Osteoblast (primary cell): ENCODE measurements around the gene OBI1. TPM values are rescaled to one million over a fixed set of nuclear protein-coding genes. Genes with fewer than 3 reads are reported as not detected.

Source experiments
- DNase-seq: peaks from one replicate; pipeline ENCODE4 v3.0.0; 2011; ENCODE audit warnings: low spot score, mixed read lengths; ENCODE audit not compliant: insufficient read length; ENCODE audit errors: missing footprints
- H2AFZ ChIP-seq: 2 replicates; pipeline ENCODE4 v1.6.0; 2011; ENCODE audit warnings: mild to moderate bottlenecking, low read length
- H3K27ac ChIP-seq: 2 replicates; pipeline ENCODE4 v1.5.1; 2011; ENCODE audit warnings: mild to moderate bottlenecking, low read depth, low read length, moderate library complexity
- H3K27me3 ChIP-seq: 2 replicates; pipeline ENCODE4 v1.6.0; 2012; ENCODE audit warnings: mild to moderate bottlenecking, control low read depth, inconsistent platforms, low read length, moderate library complexity; ENCODE audit not compliant: insufficient read depth
- H3K36me3 ChIP-seq: 2 replicates; pipeline ENCODE4 v1.5.1; 2011; ENCODE audit warnings: mild to moderate bottlenecking, low read length, control low read depth, moderate library complexity; ENCODE audit not compliant: insufficient read depth
- H3K4me1 ChIP-seq: 2 replicates; pipeline ENCODE4 v1.5.1; 2011; ENCODE audit warnings: mild to moderate bottlenecking, low read length, control low read depth, moderate library complexity; ENCODE audit not compliant: insufficient read depth
- H3K4me2 ChIP-seq: 2 replicates; pipeline ENCODE4 v1.6.0; 2011; ENCODE audit warnings: mild to moderate bottlenecking, low read length; ENCODE audit not compliant: insufficient read depth
- H3K4me3 ChIP-seq: fragments of 200-600 bp; sonication (generic); 3 replicates; pipeline ENCODE4 v1.5.1; 2012; ENCODE audit warnings: mild to moderate bottlenecking, low read length, inconsistent platforms; ENCODE audit not compliant: insufficient read depth
- H3K79me2 ChIP-seq: 2 replicates; pipeline ENCODE4 v1.6.0; 2012; ENCODE audit warnings: mild to moderate bottlenecking, low read length, control low read depth, inconsistent platforms; ENCODE audit not compliant: insufficient read depth
- H3K9me3 ChIP-seq: 2 replicates; pipeline ENCODE4 v1.5.1; 2011; ENCODE audit warnings: low read depth, low read length, control low read depth
- H4K20me1 ChIP-seq: 2 replicates; pipeline ENCODE4 v1.6.0; 2012; ENCODE audit warnings: mild to moderate bottlenecking, low read length, control low read depth; ENCODE audit not compliant: insufficient read depth
- total RNA-seq: library from RNA; depleted of rRNA; stranded (reverse); fragments of >200 nt; gene quantifications from 2 replicates; pipeline ENCODE4 v1.2.3, GENCODE V29; 2012
- TF ChIP-seq, protein P1 (sequence below): IDR thresholded peaks from 2 replicates; pipeline ENCODE4 v1.5.1; 2011; ENCODE audit warnings: mild to moderate bottlenecking, low read depth, low read length, moderate library complexity; ENCODE audit errors: extremely low read depth

Gene OBI1, protein sequence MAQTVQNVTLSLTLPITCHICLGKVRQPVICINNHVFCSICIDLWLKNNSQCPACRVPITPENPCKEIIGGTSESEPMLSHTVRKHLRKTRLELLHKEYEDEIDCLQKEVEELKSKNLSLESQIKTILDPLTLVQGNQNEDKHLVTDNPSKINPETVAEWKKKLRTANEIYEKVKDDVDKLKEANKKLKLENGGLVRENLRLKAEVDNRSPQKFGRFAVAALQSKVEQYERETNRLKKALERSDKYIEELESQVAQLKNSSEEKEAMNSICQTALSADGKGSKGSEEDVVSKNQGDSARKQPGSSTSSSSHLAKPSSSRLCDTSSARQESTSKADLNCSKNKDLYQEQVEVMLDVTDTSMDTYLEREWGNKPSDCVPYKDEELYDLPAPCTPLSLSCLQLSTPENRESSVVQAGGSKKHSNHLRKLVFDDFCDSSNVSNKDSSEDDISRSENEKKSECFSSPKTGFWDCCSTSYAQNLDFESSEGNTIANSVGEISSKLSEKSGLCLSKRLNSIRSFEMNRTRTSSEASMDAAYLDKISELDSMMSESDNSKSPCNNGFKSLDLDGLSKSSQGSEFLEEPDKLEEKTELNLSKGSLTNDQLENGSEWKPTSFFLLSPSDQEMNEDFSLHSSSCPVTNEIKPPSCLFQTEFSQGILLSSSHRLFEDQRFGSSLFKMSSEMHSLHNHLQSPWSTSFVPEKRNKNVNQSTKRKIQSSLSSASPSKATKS
- total RNA-seq = 12.7 TPM in 2 replicates

DNA sequence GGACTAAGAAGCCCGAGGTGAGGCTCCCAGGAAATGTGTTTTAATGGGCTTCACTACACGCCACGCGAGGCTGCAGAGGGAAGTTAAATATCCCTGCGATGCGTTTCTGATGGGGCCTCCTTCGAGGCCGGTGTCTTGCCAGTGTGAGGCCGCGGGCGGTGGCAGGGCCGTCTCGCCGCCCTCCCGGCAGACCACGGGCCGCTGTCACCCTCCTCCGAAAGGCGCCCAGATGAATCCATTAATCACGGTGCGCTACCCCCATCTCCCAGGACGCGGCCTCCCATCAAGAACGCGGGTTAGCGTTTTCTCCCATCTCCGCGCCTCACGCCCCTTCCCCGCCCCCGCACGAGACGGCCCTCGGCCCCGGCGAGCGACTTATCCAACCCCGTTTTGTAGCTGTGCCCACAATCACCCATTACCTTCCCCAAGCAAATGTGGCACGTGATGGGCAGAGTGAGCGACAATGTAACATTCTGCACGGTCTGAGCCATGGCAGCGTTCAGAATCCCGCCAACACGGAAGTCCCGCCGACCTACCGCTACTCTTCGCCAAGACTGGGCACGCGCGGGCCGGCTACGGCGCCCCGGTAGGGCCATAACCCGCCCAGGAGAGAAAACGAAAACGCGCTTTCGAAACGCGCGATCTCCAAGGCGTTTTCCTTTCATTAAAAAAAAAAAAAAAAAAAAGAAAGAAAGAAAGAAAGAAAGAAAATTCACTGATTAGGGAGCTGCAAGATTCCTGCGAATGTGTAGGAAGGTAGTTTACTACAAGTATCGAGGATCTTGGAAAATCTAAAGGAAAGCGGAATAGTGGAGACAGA, at the start of gene OBI1:
Gene OBI1 (minus strand): TSS at position 526 of the 820 bp plus-strand sequence. CDS start 35 bp downstream, at position 491.
- H3K79me2 ChIP-seq = peaks cover 48% of the 10 kb centered on the region
- peaks cover 3% of the 10 kb centered on the region for H3K36me3 ChIP-seq
- peak within 1 kb of the TSS; percentile 96 for H2AFZ ChIP-seq
- peaks cover 3% of the 10 kb centered on the region for H4K20me1 ChIP-seq
- TF ChIP-seq, protein P1, sequence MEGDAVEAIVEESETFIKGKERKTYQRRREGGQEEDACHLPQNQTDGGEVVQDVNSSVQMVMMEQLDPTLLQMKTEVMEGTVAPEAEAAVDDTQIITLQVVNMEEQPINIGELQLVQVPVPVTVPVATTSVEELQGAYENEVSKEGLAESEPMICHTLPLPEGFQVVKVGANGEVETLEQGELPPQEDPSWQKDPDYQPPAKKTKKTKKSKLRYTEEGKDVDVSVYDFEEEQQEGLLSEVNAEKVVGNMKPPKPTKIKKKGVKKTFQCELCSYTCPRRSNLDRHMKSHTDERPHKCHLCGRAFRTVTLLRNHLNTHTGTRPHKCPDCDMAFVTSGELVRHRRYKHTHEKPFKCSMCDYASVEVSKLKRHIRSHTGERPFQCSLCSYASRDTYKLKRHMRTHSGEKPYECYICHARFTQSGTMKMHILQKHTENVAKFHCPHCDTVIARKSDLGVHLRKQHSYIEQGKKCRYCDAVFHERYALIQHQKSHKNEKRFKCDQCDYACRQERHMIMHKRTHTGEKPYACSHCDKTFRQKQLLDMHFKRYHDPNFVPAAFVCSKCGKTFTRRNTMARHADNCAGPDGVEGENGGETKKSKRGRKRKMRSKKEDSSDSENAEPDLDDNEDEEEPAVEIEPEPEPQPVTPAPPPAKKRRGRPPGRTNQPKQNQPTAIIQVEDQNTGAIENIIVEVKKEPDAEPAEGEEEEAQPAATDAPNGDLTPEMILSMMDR = no peak
- H3K4me3 ChIP-seq = peak within 1 kb of the TSS; percentile 98
- peaks cover 11% of the 10 kb centered on the region for H3K4me1 ChIP-seq
- H3K27ac ChIP-seq = peak within 1 kb of the TSS; percentile 74
- peak; percentile 88 for DNase-seq
- peak within 1 kb of the TSS; percentile 84 for H3K4me2 ChIP-seq
- no peaks in the 10 kb centered on the region for H3K9me3 ChIP-seq
- no peaks in the 10 kb centered on the region for H3K27me3 ChIP-seq

DNA sequence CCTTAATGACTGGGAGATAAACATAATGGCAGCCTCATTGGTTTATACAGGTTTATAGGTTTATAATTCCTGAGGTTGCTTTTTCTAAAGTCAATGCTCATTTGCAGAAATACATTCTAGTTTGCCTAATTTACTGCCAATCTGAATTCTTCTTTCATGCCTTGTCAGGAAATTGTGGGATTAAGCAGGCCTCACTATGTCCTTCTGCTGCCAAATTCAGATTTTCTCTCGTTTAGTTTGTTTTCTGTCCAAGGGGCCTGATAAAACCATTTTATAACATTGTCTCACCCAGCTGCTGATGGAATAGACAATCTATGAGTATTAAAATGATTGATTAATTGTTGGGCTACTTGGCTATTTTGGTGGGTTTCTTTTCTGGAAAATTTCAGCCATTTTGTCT, 42.4 kb upstream of the OBI1 start:
- H3K4me2 ChIP-seq = no peak overlapping the region
- no peak for DNase-seq
- TF ChIP-seq, protein P1 = no peak
- H3K4me3 ChIP-seq = no peak overlapping the region
- no peak overlapping the region for H3K27ac ChIP-seq
- H3K4me1 ChIP-seq = no peaks in the 10 kb centered on the region
- H3K79me2 ChIP-seq = no peaks in the 10 kb centered on the region
- no peaks in the 10 kb centered on the region for H3K36me3 ChIP-seq
- H2AFZ ChIP-seq = no peak overlapping the region
- H3K27me3 ChIP-seq = no peaks in the 10 kb centered on the region
- H4K20me1 ChIP-seq = no peaks in the 10 kb centered on the region
- no peaks in the 10 kb centered on the region for H3K9me3 ChIP-seq

DNA sequence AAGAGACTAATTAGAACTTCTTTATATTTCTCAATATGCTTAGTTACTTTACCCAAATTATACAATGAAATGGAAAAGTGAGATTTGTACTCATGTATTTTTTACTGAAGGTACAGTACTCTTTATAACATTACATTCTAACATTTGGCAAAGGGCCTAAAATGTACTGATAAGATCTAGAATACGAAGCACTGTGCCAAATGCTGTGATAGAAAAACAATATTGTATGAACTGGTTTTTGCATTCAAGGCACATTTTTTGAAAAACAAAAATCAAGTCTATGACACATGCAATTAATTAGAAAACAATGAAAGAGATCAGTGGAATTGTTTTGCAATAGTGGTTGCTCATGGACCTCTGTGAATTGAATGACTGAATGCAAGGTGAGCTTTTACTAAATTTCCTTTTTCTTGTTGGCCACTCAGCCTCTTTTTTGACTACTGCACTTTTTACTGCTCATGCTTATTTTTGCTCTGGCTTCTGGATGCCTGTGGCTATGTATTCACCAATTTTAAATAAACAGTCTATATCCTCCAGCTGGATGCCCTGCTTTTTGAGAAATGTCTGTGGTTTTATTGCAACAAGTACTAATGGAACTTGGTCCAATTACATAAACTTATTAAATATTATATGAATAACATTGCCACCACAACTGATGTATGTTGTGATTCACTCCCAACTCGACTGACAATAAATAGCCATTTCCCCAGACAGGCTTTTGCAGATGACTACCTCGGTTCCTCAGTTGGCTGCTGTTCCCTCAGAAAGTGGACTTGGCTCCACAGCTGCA, 41.4 kb upstream of the OBI1 start:
- no peaks in the 10 kb centered on the region for H3K27me3 ChIP-seq

More for the DNA sequence above, 41.4 kb upstream of the OBI1 start:
- Histone ChIP-seq H3K9me3 (no peaks in the 10 kb centered on the region), H2AFZ (no peak overlapping the region), H3K4me2 (no peak overlapping the region), H4K20me1 (no peaks in the 10 kb centered on the region), H3K27ac (no peak overlapping the region), H3K79me2 (no peaks in the 10 kb centered on the region), H3K4me1 (no peaks in the 10 kb centered on the region), H3K36me3 (no peaks in the 10 kb centered on the region), H3K4me3 (no peak overlapping the region)
- DNase-seq = no peak
- TF ChIP-seq, protein P1 = no peak
